ENCODE data around the gene PIP4P1.

PIP4P1 gene

GRCh38 chr14:20434701-20435581, 26.3 kb downstream of the PIP4P1 start:
- no peak for DNase-seq

DNA sequence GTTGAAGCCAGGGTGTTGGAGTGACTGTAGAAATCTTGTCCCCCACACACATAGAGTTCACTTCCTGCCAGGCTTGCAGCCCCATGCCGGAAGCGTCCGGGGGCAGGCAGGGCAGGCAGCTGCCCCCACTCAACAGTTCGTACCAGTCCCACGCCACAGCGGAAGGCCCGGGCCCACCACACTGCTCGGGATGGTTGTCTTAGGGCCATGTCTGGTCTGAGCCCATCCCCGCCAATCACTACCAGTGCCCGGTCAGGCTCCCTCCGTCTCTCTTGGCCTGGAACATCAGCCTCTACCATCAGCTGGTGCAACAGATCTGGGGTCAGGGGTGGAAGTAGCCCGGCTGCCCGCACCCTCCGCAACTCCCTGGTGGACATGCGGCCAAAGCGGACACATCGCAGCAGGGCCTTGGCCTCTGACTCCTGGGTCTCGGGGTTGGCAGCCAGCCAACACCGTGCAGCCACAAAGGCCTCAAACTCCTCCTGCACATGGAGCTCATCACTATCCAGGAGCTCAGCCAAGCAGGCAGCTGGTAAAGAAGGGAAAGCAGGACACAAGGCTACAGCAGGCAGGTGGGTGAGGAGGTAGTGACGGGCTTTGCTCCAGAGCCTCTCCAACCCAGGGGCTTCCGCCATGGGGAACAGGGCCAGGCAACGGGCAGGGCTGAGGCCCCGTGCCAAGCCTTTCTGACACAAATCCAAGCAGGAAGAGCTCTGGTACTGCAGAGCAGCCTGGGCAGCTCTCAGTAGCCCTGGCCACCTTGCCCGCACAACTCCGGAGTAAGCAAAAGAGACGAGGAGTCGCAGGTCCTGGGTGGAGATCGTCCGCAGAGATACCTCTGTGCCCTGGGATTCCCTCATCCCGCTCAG, 31.2 kb downstream of the PIP4P1 start:
- no peak for DNase-seq

DNA sequence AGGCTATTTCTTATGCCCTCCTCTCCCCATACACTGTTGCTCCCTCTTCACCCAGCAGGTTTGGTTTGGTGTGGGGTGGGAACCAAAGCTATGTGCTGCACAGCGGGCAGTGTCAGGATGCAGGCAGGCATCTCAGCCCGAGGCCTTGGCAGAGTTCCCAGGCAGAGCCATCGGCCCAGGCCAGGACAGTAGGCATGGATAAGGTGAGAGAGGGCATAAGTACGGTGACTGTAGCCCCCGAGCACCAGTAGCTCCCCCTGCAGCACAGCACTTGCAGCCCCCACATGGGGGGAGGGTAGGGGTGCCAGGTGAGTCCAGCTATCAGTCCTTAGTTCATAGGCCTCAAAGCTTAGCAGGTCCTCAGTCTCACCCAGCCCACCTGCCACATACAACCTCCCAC, 32.4 kb downstream of the PIP4P1 start:
- no peak for DNase-seq

DNA sequence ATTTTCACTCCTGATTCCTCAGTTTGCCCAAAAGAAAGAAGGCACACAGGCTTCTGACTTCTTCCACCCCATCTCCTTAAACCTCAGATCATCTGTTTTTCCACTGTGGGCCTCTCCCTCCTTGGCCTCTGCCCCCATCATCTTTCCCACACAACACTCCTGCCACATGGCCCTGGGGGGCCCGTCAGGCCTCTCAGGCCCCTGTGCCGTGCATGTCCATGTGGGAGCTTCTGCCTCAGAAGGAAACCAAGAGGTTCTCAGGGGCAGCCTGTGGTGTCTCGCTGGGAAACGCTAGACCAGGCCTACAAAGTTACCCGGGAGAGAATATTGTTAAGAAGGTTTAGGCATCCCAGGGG, 33.2 kb downstream of the PIP4P1 start:
- no peak for DNase-seq

DNA sequence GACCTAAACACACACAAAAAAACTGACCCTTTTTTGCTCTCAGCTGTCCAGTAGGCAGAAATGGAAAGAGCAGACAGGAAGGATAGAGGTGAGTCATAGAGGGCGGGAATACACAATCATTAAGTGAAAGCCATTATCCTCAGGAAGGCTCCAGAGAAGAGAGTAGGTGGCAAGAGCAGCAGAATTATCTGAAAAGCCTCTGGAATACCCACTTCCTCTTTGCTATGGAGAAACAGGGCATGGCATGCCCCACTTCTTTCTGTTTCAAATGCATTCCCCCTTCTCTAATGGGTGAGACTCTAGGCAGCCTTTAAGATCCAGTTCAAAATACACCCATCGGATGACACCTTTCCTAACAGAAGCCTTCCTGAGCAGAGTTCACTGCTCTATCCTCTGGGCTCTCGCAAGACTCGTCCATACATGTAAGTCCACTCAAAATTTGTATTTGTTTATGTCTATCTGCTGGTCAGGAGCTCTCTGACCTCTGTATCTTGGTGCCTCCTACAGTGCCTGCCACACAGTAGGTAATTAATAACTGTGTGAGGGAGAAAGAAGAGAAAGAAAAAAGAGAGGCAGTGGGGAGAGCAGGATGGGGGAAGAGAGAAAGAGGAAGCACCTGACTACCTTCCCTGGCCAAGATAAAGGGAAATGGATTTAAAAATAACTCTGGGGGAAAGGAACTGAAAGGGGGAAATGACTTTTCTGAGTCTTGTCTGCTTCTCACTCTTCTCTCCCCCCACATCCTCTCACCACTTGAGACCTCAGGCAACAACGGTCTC, 33.8 kb downstream of the PIP4P1 start:
- no peak for DNase-seq

DNA sequence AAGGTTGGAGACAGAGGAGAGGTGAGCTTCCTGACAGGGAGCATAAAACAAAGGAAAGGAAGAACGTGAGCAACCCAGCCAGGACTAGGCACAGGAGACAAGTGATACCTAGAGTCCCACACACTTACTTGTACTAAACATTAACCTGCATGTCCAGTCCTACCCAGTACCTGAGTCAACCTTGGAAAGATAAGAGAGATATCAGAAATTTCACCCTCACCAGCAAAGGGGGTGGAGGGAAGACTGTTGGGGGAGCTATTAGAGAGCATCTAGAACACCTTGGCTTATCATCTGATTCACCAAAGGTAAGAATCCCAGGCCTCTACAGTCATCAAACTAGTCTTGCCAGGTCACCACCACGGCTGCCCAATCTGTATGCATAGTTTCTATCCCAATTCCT, 36.4 kb downstream of the PIP4P1 start:
- DNase-seq: no peak

- no peak for DNase-seq
Observed at GRCh38 chr14:20422886-20423285, 38.3 kb downstream of the PIP4P1 start.

DNA sequence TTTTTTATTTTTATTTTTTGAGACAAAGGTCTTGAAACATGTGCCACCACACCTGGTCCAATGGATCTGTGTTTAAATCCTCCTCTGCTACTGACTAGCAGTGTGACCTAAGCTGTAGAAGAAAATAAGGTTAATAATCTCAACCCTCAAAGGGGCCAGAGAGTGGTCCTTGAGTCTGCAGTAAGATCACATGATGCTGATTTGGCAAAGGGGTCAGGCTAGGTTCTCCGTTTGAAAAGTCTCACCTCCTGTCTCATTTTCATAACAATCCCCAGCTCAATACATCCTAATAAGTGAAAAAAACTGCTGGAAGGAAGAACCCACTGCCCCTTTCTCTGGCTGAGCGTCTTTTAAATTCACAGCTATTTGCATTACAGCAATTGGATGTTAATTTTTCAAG, 40.0 kb downstream of the PIP4P1 start:
- no peak for DNase-seq

GRCh38 chr14:20419419-20419818, 41.8 kb downstream of the PIP4P1 start:
- no peak for DNase-seq

DNA sequence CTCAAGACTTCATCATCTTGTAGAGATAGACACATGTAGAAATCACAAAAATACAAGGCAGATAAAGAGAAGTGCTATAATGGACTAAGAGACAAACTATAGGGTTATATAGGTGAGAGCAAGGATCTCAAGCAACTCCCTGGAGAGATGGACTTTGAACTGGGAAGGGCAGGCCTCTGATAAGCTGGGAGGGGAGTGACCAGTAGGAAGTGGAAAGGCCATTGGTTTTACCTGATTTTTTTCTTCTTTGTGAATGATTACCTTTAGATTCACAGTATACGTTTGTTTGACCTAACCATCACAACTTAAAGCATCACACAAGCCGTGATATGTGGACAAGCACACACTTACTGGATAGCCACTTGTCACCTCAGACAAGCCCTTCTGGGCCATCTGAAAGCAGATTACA, 42.7 kb downstream of the PIP4P1 start:
- no peak for DNase-seq

DNA sequence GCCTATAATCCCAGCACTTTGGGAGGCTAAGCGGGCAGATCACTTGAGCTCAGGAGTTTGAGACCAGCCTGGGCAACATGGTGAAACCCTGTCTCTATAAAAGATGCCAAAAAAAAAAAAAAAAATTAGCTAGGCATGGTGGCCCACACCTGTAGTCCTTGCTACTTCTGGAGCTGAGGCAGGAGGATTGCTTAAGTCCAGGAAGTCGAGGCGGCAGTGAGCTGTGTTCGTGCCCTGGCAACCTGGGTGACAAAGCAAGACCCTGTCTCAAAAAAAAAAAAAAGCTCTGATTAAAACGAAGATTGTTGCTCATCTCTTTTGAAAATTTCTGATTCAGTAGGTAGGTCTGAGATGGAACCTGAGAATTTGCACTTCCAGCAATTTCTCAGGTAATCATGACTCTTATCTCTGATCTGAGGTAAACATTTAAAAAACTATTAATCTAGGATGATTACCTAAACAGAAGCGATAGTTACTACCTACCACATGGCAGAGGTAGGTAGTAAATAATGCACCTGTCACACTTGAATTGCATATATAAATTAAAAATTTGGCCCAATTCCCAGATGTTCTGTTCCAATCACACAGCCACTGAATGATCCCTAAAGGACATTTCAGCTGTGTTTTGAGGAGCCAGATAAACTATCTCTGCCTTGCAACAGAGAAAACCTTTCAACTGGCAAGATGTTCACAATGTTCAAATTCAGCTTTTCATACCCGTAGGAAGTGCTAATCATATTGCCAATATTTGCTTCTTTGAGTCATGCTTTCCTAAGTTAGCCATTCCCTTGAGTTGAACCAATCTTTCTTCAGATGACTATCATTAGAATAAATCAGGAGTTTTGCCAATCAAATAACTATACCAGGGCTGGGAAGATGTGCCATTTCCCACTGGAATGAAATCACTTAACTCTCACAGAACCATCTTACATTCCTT, 43.7 kb downstream of the PIP4P1 start:
- no peak for DNase-seq

GRCh38 chr14:20416223-20416622, 45.0 kb downstream of the PIP4P1 start:
- no peak for DNase-seq

GRCh38 chr14:20415782-20416206, 45.4 kb downstream of the PIP4P1 start:
- DNase-seq: peak; percentile 34

- DNase-seq: no peak
Observed at GRCh38 chr14:20413744-20414082, 47.5 kb downstream of the PIP4P1 start.

- peak; percentile 52 for DNase-seq
Observed at GRCh38 chr14:20412876-20413743, 48.1 kb downstream of the PIP4P1 start, which contains the start of gene TEP1. TSS of gene TEP1 (minus strand) at chr14:20413501. CDS start at chr14:20408439, 5,062 bp downstream.

GRCh38 chr14:20412411-20412810, 48.8 kb downstream of the PIP4P1 start:
- DNase-seq: no peak

- DNase-seq: no peak
Observed at GRCh38 chr14:20409226-20409625, 52.0 kb downstream of the PIP4P1 start.
